Measurements from ENCODE around the gene KLHL41. TPM values are rescaled to one million over a fixed set of nuclear protein-coding genes. Genes with fewer than 3 reads are reported as not detected.
"Not testable (repeated sequence)": the region's sequence is repeated elsewhere in the genome, so short reads cannot be mapped to it uniquely, and the experiment has no call there.

Gene KLHL41
- total and polyA plus RNA-seq, 2 donors = 4.8 to 88.7 TPM

GRCh38 chr2:169485650-169486138 lies 23.8 kb upstream of the KLHL41 start:
- 83% methylated on average over 1 of the region's 1 CpG for WGBS
- Histone ChIP-seq H3K36me3 (ENCODE audit: insufficient read depth) (peaks cover 2% of the 10 kb centered on the region), H3K4me1 (ENCODE audit: insufficient read depth) (no peaks in the 10 kb centered on the region), H3K27ac (ENCODE audit: low read depth) (no peak overlapping the region), H3K4me3 (ENCODE audit: low read depth, low read length) (no peak overlapping the region)
- no peak for DNase-seq (ENCODE audit: extremely low spot score)

- Histone ChIP-seq H3K36me3 (ENCODE audit: insufficient read depth) (peaks cover 2% of the 10 kb centered on the region), H3K27ac (ENCODE audit: low read depth) (no peak overlapping the region), H3K4me1 (ENCODE audit: insufficient read depth) (no peaks in the 10 kb centered on the region), H3K4me3 (ENCODE audit: low read depth, low read length) (no peak overlapping the region)
- DNase-seq (ENCODE audit: extremely low spot score) = no peak
Observed at GRCh38 chr2:169486487-169486886, 23.0 kb upstream of the KLHL41 start.

GRCh38 chr2:169490834-169491233 lies 18.7 kb upstream of the KLHL41 start:
- Histone ChIP-seq H3K4me3 (ENCODE audit: low read depth, low read length) (no peak overlapping the region), H3K27ac (ENCODE audit: low read depth) (no peak overlapping the region), H3K36me3 (ENCODE audit: insufficient read depth) (no peaks in the 10 kb centered on the region), H3K4me1 (ENCODE audit: insufficient read depth) (no peaks in the 10 kb centered on the region)
- no peak for DNase-seq (ENCODE audit: extremely low spot score)

- no peaks in the 10 kb centered on the region for H3K4me1 ChIP-seq (ENCODE audit: insufficient read depth)
- no peaks in the 10 kb centered on the region for H3K36me3 ChIP-seq (ENCODE audit: insufficient read depth)
- no peak overlapping the region for H3K27ac ChIP-seq (ENCODE audit: low read depth)
- H3K4me3 ChIP-seq (ENCODE audit: low read depth, low read length) = no peak overlapping the region
- no peak for DNase-seq (ENCODE audit: extremely low spot score)
Observed at GRCh38 chr2:169491378-169491777, 18.1 kb upstream of the KLHL41 start.

- 92% methylated on average over 2 of the region's 2 CpGs for WGBS
- Histone ChIP-seq H3K4me1 (ENCODE audit: insufficient read depth) (no peaks in the 10 kb centered on the region), H3K4me3 (ENCODE audit: low read depth, low read length) (no peak overlapping the region), H3K27ac (ENCODE audit: low read depth) (no peak overlapping the region), H3K36me3 (ENCODE audit: insufficient read depth) (no peaks in the 10 kb centered on the region)
- no peak for DNase-seq (ENCODE audit: extremely low spot score)
Observed at GRCh38 chr2:169493360-169493759, 16.1 kb upstream of the KLHL41 start.

GRCh38 chr2:169495310-169495928 lies 14.1 kb upstream of the KLHL41 start:
- DNase-seq (ENCODE audit: extremely low spot score) = no peak
- no peaks in the 10 kb centered on the region for H3K36me3 ChIP-seq (ENCODE audit: insufficient read depth)
- H3K4me1 ChIP-seq (ENCODE audit: insufficient read depth) = no peaks in the 10 kb centered on the region
- H3K27ac ChIP-seq (ENCODE audit: low read depth) = no peak overlapping the region
- WGBS = 95% methylated on average over 5 of the region's 5 CpGs
- H3K4me3 ChIP-seq (ENCODE audit: low read depth, low read length) = no peak overlapping the region

GRCh38 chr2:169504651-169505050 lies 4.9 kb upstream of the KLHL41 start:
- DNase-seq (ENCODE audit: extremely low spot score) = no peak
- Histone ChIP-seq H3K4me3 (ENCODE audit: low read depth, low read length) (no peak overlapping the region), H3K27ac (ENCODE audit: low read depth) (no peak overlapping the region), H3K36me3 (ENCODE audit: insufficient read depth) (no peaks in the 10 kb centered on the region), H3K4me1 (ENCODE audit: insufficient read depth) (peaks cover 1% of the 10 kb centered on the region)
- WGBS = 98% methylated on average over 19 of the region's 19 CpGs

- DNase-seq (ENCODE audit: extremely low spot score) = no peak
- Histone ChIP-seq H3K4me1 (ENCODE audit: insufficient read depth) (peaks cover 2% of the 10 kb centered on the region), H3K4me3 (ENCODE audit: low read depth, low read length) (no peak overlapping the region), H3K27ac (ENCODE audit: low read depth) (no peak overlapping the region), H3K36me3 (ENCODE audit: insufficient read depth) (no peaks in the 10 kb centered on the region)
Observed at GRCh38 chr2:169507698-169508097, 1.8 kb upstream of the KLHL41 start.

GRCh38 chr2:169509955-169510354 lies 453 bp downstream of the KLHL41 start:
- Histone ChIP-seq H3K4me1 (ENCODE audit: insufficient read depth) (peaks cover 2% of the 10 kb centered on the region), H3K27ac (ENCODE audit: low read depth) (no peak overlapping the region), H3K4me3 (ENCODE audit: low read depth, low read length) (no peak overlapping the region), H3K36me3 (ENCODE audit: insufficient read depth) (no peaks in the 10 kb centered on the region)
- 60% methylated on average over 8 of the region's 8 CpGs for WGBS
- DNase-seq (ENCODE audit: extremely low spot score) = no peak

- H3K27ac ChIP-seq (ENCODE audit: low read depth) = no peak overlapping the region
- peaks cover 2% of the 10 kb centered on the region for H3K4me1 ChIP-seq (ENCODE audit: insufficient read depth)
- H3K4me3 ChIP-seq (ENCODE audit: low read depth, low read length) = no peak overlapping the region
- DNase-seq (ENCODE audit: extremely low spot score) = no peak
- 95% methylated on average over 4 of the region's 4 CpGs for WGBS
- H3K36me3 ChIP-seq (ENCODE audit: insufficient read depth) = no peaks in the 10 kb centered on the region
Observed at GRCh38 chr2:169510496-169510895, 994 bp downstream of the KLHL41 start.

GRCh38 chr2:169511818-169512217 lies 2.3 kb downstream of the KLHL41 start:
- H3K4me3 ChIP-seq (ENCODE audit: low read depth, low read length) = no peak overlapping the region
- 57% methylated on average over 1 of the region's 1 CpG for WGBS
- DNase-seq (ENCODE audit: extremely low spot score) = no peak
- no peaks in the 10 kb centered on the region for H3K36me3 ChIP-seq (ENCODE audit: insufficient read depth)
- peaks cover 2% of the 10 kb centered on the region for H3K4me1 ChIP-seq (ENCODE audit: insufficient read depth)
- no peak overlapping the region for H3K27ac ChIP-seq (ENCODE audit: low read depth)

- WGBS = 36% methylated on average over 2 of the region's 2 CpGs
- Histone ChIP-seq H3K36me3 (ENCODE audit: insufficient read depth) (no peaks in the 10 kb centered on the region), H3K27ac (ENCODE audit: low read depth) (no peak overlapping the region), H3K4me3 (ENCODE audit: low read depth, low read length) (no peak overlapping the region), H3K4me1 (ENCODE audit: insufficient read depth) (peaks cover 2% of the 10 kb centered on the region)
- DNase-seq (ENCODE audit: extremely low spot score) = no peak
Observed at GRCh38 chr2:169512525-169512924, 3.0 kb downstream of the KLHL41 start.

- Histone ChIP-seq H3K4me3 (ENCODE audit: low read depth, low read length) (no peak overlapping the region), H3K36me3 (ENCODE audit: insufficient read depth) (no peaks in the 10 kb centered on the region), H3K4me1 (ENCODE audit: insufficient read depth) (peaks cover 2% of the 10 kb centered on the region), H3K27ac (ENCODE audit: low read depth) (no peak overlapping the region)
- 96% methylated on average over 1 of the region's 1 CpG for WGBS
- no peak for DNase-seq (ENCODE audit: extremely low spot score)
Observed at GRCh38 chr2:169513094-169513493, 3.6 kb downstream of the KLHL41 start.

- no peak for DNase-seq (ENCODE audit: extremely low spot score)
- 72% methylated on average over 3 of the region's 3 CpGs for WGBS
- no peak overlapping the region for H3K27ac ChIP-seq (ENCODE audit: low read depth)
Observed at GRCh38 chr2:169513926-169514325, 4.4 kb downstream of the KLHL41 start.

GRCh38 chr2:169514758-169515157 lies 5.3 kb downstream of the KLHL41 start:
- not testable (repeated sequence) for H3K36me3 ChIP-seq (ENCODE audit: insufficient read depth); H3K4me3 ChIP-seq (ENCODE audit: low read depth, low read length); H3K4me1 ChIP-seq (ENCODE audit: insufficient read depth); DNase-seq (ENCODE audit: extremely low spot score); H3K27ac ChIP-seq (ENCODE audit: low read depth)
- WGBS = 93% methylated on average over 7 of the region's 7 CpGs

More at GRCh38 chr2:169513926-169514325, 4.4 kb downstream of the KLHL41 start:
- Histone ChIP-seq H3K4me3 (ENCODE audit: low read depth, low read length) (no peak overlapping the region), H3K4me1 (ENCODE audit: insufficient read depth) (peaks cover 2% of the 10 kb centered on the region), H3K36me3 (ENCODE audit: insufficient read depth) (no peaks in the 10 kb centered on the region)

Data from urinary bladder (tissue), 4 donors.